ENCODE data around the gene ST8SIA5.

DNA sequence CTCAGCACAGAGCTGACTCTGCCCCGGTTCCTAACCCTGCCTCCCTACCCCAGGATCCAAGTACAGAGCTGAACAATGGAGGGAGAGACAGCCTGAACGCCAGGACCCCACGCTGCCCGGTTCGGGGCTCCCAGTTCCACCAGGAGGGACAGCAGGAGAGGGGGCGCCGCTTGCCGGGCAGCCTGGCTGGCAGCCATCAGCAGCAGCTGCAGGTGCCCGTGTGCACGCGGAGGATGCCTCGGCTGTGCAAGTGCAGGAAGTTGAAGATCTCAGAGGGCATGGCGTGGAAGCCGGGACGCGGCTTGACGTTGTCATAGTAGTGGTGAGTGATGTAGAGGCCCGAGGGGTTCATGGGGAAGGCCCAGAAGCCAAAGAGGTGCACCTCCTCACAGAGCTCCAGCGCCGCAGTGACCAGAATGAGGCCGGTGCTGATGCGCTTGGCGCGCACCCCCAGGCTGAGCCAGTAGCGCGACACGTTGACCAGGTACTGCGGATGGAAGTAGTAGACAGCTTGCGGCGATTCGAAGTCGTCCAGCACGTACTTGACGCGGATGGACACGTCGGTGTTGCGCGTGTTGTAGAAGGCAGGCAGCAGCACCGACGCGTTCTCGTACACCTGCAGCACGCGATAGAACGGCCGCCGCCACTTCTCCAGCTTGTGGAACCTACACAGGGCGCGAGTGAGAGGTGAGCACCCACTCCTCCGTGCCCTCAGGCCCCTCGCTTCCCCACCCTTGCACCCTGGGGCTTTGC is 76.8 kb downstream of the ST8SIA5 start:
- no peak for TF ChIP-seq STAT1 (IDR thresholded peaks at IDR 0.05; ENCODE audit: unreplicated experiment)
- TF ChIP-seq, protein P1, sequence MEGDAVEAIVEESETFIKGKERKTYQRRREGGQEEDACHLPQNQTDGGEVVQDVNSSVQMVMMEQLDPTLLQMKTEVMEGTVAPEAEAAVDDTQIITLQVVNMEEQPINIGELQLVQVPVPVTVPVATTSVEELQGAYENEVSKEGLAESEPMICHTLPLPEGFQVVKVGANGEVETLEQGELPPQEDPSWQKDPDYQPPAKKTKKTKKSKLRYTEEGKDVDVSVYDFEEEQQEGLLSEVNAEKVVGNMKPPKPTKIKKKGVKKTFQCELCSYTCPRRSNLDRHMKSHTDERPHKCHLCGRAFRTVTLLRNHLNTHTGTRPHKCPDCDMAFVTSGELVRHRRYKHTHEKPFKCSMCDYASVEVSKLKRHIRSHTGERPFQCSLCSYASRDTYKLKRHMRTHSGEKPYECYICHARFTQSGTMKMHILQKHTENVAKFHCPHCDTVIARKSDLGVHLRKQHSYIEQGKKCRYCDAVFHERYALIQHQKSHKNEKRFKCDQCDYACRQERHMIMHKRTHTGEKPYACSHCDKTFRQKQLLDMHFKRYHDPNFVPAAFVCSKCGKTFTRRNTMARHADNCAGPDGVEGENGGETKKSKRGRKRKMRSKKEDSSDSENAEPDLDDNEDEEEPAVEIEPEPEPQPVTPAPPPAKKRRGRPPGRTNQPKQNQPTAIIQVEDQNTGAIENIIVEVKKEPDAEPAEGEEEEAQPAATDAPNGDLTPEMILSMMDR (conservative IDR thresholded peaks at IDR 0.05; ENCODE audit: low read depth in 2 of 2), result no peak
- TF ChIP-seq EZH2 (IDR thresholded peaks at IDR 0.05; ENCODE audit: low read depth, unreplicated experiment), result no peak
- no peak for TF ChIP-seq REST (IDR thresholded peaks at IDR 0.05; ENCODE audit: unreplicated experiment)
- TF ChIP-seq EZH2phosphoT487 (IDR thresholded peaks at IDR 0.05; ENCODE audit: unreplicated experiment), result no peak
